PC-3 (cell line): ENCODE results near the gene TOMM22. TPM values are rescaled to one million over a fixed set of nuclear protein-coding genes. Genes with fewer than 3 reads are reported as not detected.

Experiments used
- ATAC-seq: fragments of 200-7000 bp; cut with Tn5 transposase; 2 replicates; pipeline ENCODE4 v1.9.1; 2020; ENCODE audit warnings: mild to moderate bottlenecking, moderate library complexity
- BruUV-seq: library from RNA; stranded (reverse); fragments of 400-500 nt; replicated peaks from 2 replicates; lab custom pipeline; 2021; lab: Mats Ljungman, UMichigan
- CTCF ChIA-PET: fragments of 300-600 bp; sonication (Branson Sonifier 250); formaldehyde crosslinking; loops from one replicate; lab custom pipeline; 2022; ENCODE audit warnings: antibody characterized with exemption; lab: Charles Lee
- POLR2A ChIA-PET: fragments of 300-600 bp; sonication (Branson Sonifier 250); formaldehyde crosslinking; loops from one replicate; lab custom pipeline; 2022; ENCODE audit warnings: antibody characterized with exemption; ENCODE audit not compliant: unreplicated experiment; lab: Charles Lee
- DNase-seq: peaks from one replicate; pipeline ENCODE4 v3.0.0-alpha.2; 2015
- H2AFZ ChIP-seq: fragments of 300-600 bp; sonication (generic); 2 replicates; pipeline ENCODE4 v1.6.0; 2016; ENCODE audit warnings: antibody characterized with exemption, low read length
- H3F3A ChIP-seq: fragments of 300-600 bp; sonication (generic); one replicate; pipeline ENCODE4 v1.6.0; 2017; ENCODE audit warnings: antibody characterized with exemption, low read length, control low read depth, mild to moderate bottlenecking; ENCODE audit not compliant: unreplicated experiment
- H3K27ac ChIP-seq: fragments of 300-600 bp; sonication (generic); 2 replicates; pipeline ENCODE4 v1.5.1; 2016; ENCODE audit warnings: mild to moderate bottlenecking, low read length
- H3K27me3 ChIP-seq: fragments of 300-600 bp; sonication (generic); 2 replicates; pipeline ENCODE4 v1.6.1; 2016; ENCODE audit warnings: low read length, mixed read lengths
- H3K36me3 ChIP-seq: fragments of 300-600 bp; sonication (generic); 2 replicates; pipeline ENCODE4 v1.6.1; 2016; ENCODE audit warnings: low read depth, mixed run types, low read length, mixed read lengths
- H3K4me1 ChIP-seq: fragments of 300-600 bp; sonication (generic); 2 replicates; pipeline ENCODE4 v1.5.1; 2016; ENCODE audit warnings: low read length; ENCODE audit not compliant: insufficient read depth
- H3K4me2 ChIP-seq: fragments of 300-600 bp; sonication (generic); 2 replicates; pipeline ENCODE4 v1.6.0; 2016; ENCODE audit warnings: low read length
- H3K4me3 ChIP-seq: fragments of 300-600 bp; sonication (generic); 2 replicates; pipeline ENCODE4 v1.5.1; 2016; ENCODE audit warnings: mild to moderate bottlenecking, low read length, mixed read lengths
- H3K79me2 ChIP-seq: fragments of 300-600 bp; sonication (generic); 2 replicates; pipeline ENCODE4 v1.6.1; 2017; ENCODE audit warnings: low read length, mixed read lengths
- H3K9ac ChIP-seq: fragments of 300-600 bp; sonication (generic); 2 replicates; pipeline ENCODE4 v1.6.0; 2016; ENCODE audit warnings: mild to moderate bottlenecking, low read length
- H3K9me2 ChIP-seq: fragments of 300-600 bp; sonication (generic); replicated peaks from 2 replicates; pipeline ENCODE4 v1.6.1; 2016; ENCODE audit warnings: mixed run types, low read length, mixed read lengths
- H3K9me3 ChIP-seq: fragments of 300-600 bp; sonication (generic); 2 replicates; pipeline ENCODE4 v1.6.1; 2016; ENCODE audit warnings: low read length, mixed read lengths
- H4K20me1 ChIP-seq: fragments of 300-600 bp; sonication (generic); 2 replicates; pipeline ENCODE4 v1.6.1; 2016; ENCODE audit warnings: low read length, mixed read lengths
- CTCF ChIP-seq: fragments of 300-600 bp; sonication (generic); conservative IDR thresholded peaks from 2 replicates; pipeline ENCODE4 v1.5.1; 2017; ENCODE audit warnings: antibody characterized with exemption, low read depth, mild to moderate bottlenecking, low read length
- EZH2 ChIP-seq: fragments of 300-600 bp; sonication (generic); IDR thresholded peaks from one replicate; pipeline ENCODE4 v1.6.1; 2017; ENCODE audit warnings: antibody characterized with exemption, mild to moderate bottlenecking, low read length; ENCODE audit not compliant: unreplicated experiment
- EZH2phosphoT487 ChIP-seq: fragments of 300-600 bp; sonication (generic); IDR thresholded peaks from 2 replicates; pipeline ENCODE4 v1.6.1; 2018; ENCODE audit warnings: mild to moderate bottlenecking, antibody characterized with exemption, low read length, borderline replicate concordance
- intact Hi-C: fragments of 100-400 bp; cut with micrococcal nuclease; formaldehyde crosslinking; loops from 2 replicates; pipeline ENCODE4 v1.9.0; 2023
- total RNA-seq: library from RNA; depleted of rRNA; stranded (reverse); fragments of >200 nt; gene quantifications from 2 replicates; pipeline ENCODE4 v1.2.3, GENCODE V29; 2014

TOMM22 gene
- total RNA-seq, 1 experiment from 2014 or later = 82.3 TPM

GRCh38 chr22:38653741-38654140 is 28.0 kb upstream of the TOMM22 start:
- Histone ChIP-seq H3K36me3 (no peaks in the 10 kb centered on the region), H3K4me2 (no peak overlapping the region), H4K20me1 (no peaks in the 10 kb centered on the region), H3K27ac (no peak overlapping the region), H3K79me2 (peaks cover 12% of the 10 kb centered on the region), H2AFZ (no peak overlapping the region), H3F3A (no peaks in the 10 kb centered on the region), H3K9ac (no peak overlapping the region), H3K9me3 (no peaks in the 10 kb centered on the region), H3K4me3 (no peak overlapping the region), H3K9me2 (no peaks in the 10 kb centered on the region), H3K4me1 (peaks cover 11% of the 10 kb centered on the region; the same call in 1 of the 2 replicates), H3K27me3 (no peaks in the 10 kb centered on the region)
- DNase-seq = no peak
- no TSS peak for BruUV-seq
- no peak for ATAC-seq
- POLR2A ChIA-PET = no interaction called here
- intact Hi-C loops = no loop called here
- no peak for TF ChIP-seq EZH2
- no peak for TF ChIP-seq CTCF
- TF ChIP-seq EZH2phosphoT487 = no peak
- CTCF ChIA-PET = no interaction called here

- 0 out of 2 replicates have a peak, but pooled peaks cover 4% of the 10 kb centered on the region for H3K4me1 ChIP-seq
- H3K4me3 ChIP-seq = peak overlapping the region; percentile 97
- H3K27ac ChIP-seq = peak overlapping the region; percentile 90
- H3F3A ChIP-seq = no peaks in the 10 kb centered on the region
- H3K9me3 ChIP-seq = no peaks in the 10 kb centered on the region
- H3K9me2 ChIP-seq = no peaks in the 10 kb centered on the region
- CTCF ChIA-PET = no interaction called here
- H3K36me3 ChIP-seq = no peaks in the 10 kb centered on the region
- peaks cover 12% of the 10 kb centered on the region for H3K79me2 ChIP-seq
- TF ChIP-seq CTCF (no peak), EZH2 (no peak), EZH2phosphoT487 (no peak)
- ATAC-seq (peak; percentile 10), DNase-seq (peak; percentile 15)
- H4K20me1 ChIP-seq = no peaks in the 10 kb centered on the region
- H3K9ac ChIP-seq = peak overlapping the region; percentile 98
- peak overlapping the region; percentile 99 for H2AFZ ChIP-seq
- BruUV-seq = TSS peak; percentile 89
- peak overlapping the region; percentile 86 for H3K4me2 ChIP-seq
- no peaks in the 10 kb centered on the region for H3K27me3 ChIP-seq
- POLR2A ChIA-PET = no interaction called here
- intact Hi-C loops = no loop called here
Observed at GRCh38 chr22:38655519-38656255, 26.1 kb upstream of the TOMM22 start.
